KMS-11 (cell line): ENCODE measurements around the gene LIPN.

Source experiments
- H2AFZ ChIP-seq: fragments of 200-600 bp; sonication (generic); 2 replicates; pipeline ENCODE4 v1.6.1; 2016; ENCODE audit warnings: antibody characterized with exemption, mixed run types, low read depth
- H3K27ac ChIP-seq: fragments of 200-600 bp; sonication (generic); 2 replicates; pipeline ENCODE4 v1.6.1; 2016; ENCODE audit warnings: mild to moderate bottlenecking, mixed run types
- H3K27me3 ChIP-seq: fragments of 200-600 bp; sonication (generic); 2 replicates; pipeline ENCODE4 v1.6.1; 2017; ENCODE audit warnings: mild to moderate bottlenecking, low read depth, mixed run types, moderate library complexity; ENCODE audit not compliant: insufficient read depth
- H3K36me3 ChIP-seq: fragments of 200-600 bp; sonication (generic); 2 replicates; pipeline ENCODE4 v1.6.1; 2017; ENCODE audit warnings: mild to moderate bottlenecking, mixed run types; ENCODE audit not compliant: insufficient read depth
- H3K4me1 ChIP-seq: fragments of 200-600 bp; sonication (generic); 2 replicates; pipeline ENCODE4 v1.6.1; 2016; ENCODE audit warnings: mild to moderate bottlenecking, low read depth, mixed run types; ENCODE audit not compliant: poor library complexity, severe bottlenecking
- H3K4me2 ChIP-seq: fragments of 200-600 bp; sonication (generic); 2 replicates; pipeline ENCODE4 v1.7.0; 2016; ENCODE audit warnings: mild to moderate bottlenecking, mixed run types
- H3K4me3 ChIP-seq: fragments of 200-600 bp; sonication (generic); IDR thresholded peaks from 2 replicates; pipeline ENCODE4 v1.6.1; 2017; ENCODE audit warnings: low read depth, low read length, mixed read lengths; ENCODE audit not compliant: insufficient read depth
- H3K79me2 ChIP-seq: fragments of 200-600 bp; sonication (generic); 2 replicates; pipeline ENCODE4 v1.6.1; 2016; ENCODE audit warnings: low read depth, mixed run types; ENCODE audit not compliant: insufficient read depth
- H3K9ac ChIP-seq: fragments of 200-600 bp; sonication (generic); 2 replicates; pipeline ENCODE4 v1.6.1; 2016; ENCODE audit warnings: mild to moderate bottlenecking, mixed run types
- H4K20me1 ChIP-seq: fragments of 200-600 bp; sonication (generic); 2 replicates; pipeline ENCODE4 v1.6.1; 2016; ENCODE audit warnings: mild to moderate bottlenecking, mixed run types; ENCODE audit not compliant: insufficient read depth
- TF ChIP-seq, protein P1 (sequence below): fragments of 200-600 bp; sonication (generic); conservative IDR thresholded peaks from 2 replicates; pipeline ENCODE4 v1.6.1; 2017; ENCODE audit warnings: low read depth, mild to moderate bottlenecking, antibody characterized with exemption, low read length, moderate library complexity, mixed read lengths

LIPN gene, protein sequence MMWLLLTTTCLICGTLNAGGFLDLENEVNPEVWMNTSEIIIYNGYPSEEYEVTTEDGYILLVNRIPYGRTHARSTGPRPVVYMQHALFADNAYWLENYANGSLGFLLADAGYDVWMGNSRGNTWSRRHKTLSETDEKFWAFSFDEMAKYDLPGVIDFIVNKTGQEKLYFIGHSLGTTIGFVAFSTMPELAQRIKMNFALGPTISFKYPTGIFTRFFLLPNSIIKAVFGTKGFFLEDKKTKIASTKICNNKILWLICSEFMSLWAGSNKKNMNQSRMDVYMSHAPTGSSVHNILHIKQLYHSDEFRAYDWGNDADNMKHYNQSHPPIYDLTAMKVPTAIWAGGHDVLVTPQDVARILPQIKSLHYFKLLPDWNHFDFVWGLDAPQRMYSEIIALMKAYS

DNA sequence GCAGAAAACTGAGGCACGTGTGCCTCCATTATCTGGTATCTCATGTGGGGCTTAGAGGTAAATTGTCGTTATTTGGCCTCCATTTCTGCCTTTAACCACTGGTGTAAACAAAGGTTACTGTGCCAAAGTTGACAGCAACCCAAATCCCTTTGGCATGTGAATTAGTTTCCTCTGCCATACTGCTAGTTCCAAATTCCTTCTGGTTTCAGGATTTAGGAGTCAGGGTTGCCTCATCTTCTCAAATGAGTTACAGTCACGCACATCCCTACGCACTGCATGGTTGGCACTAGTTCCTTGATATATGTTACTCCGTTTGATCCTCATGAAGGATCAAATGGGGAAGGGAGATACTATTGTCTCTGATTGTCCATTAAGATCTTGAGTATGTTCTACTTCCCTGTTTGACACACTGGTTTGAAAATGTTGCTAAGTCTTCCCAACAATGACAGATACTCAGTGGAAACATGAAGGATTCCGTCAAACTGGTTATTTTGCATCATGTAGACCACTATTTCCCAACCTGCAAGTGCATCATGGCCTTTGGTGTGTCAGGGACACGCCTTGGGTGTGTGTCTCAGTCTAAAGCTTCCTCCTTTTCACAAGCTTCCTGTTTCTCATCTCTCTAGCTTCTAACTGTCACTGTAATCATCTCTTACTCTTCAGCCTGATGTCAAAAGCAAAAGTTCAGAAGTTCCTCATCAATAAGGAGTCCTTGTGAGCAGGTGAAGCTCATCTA lies at the start of gene LIPN:
Gene LIPN, plus strand, starts transcription at position 655 of the 736 bp plus-strand sequence. CDS start 1,386 bp downstream, outside the sequence.
- Histone ChIP-seq H2AFZ (no peak within 1 kb of the TSS; the same call in 1 of the 2 replicates), H3K9ac (no peak within 1 kb of the TSS), H3K27ac (no peak within 1 kb of the TSS), H3K4me3 (no peak within 1 kb of the TSS), H3K4me1 (no peaks in the 10 kb centered on the region), H3K79me2 (no peaks in the 10 kb centered on the region), H3K4me2 (no peak within 1 kb of the TSS), H3K36me3 (no peaks in the 10 kb centered on the region), H3K27me3 (no peaks in the 10 kb centered on the region), H4K20me1 (no peaks in the 10 kb centered on the region)
- TF ChIP-seq, protein P1, sequence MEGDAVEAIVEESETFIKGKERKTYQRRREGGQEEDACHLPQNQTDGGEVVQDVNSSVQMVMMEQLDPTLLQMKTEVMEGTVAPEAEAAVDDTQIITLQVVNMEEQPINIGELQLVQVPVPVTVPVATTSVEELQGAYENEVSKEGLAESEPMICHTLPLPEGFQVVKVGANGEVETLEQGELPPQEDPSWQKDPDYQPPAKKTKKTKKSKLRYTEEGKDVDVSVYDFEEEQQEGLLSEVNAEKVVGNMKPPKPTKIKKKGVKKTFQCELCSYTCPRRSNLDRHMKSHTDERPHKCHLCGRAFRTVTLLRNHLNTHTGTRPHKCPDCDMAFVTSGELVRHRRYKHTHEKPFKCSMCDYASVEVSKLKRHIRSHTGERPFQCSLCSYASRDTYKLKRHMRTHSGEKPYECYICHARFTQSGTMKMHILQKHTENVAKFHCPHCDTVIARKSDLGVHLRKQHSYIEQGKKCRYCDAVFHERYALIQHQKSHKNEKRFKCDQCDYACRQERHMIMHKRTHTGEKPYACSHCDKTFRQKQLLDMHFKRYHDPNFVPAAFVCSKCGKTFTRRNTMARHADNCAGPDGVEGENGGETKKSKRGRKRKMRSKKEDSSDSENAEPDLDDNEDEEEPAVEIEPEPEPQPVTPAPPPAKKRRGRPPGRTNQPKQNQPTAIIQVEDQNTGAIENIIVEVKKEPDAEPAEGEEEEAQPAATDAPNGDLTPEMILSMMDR = no peak

DNA sequence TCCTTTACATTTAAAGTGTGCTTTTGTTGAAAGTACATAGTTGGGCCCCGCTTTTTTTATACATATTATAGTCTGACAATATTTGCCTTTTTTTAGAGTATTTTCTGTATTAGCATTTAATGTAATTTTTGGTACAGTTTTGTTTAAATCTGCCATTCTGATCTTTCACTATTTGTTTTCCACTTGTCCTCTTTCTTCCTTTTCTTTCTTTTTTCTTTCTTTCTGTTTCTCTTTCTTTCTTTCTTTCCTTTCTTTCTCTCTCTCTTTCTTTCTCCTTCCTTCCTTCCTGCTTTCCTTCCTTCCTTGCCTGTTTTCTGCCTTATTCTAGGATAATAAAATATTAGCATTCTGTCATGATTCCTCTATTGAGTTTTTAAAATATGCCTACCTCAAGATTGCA lies 44.3 kb upstream of the LIPN start:
- H3K4me2 ChIP-seq = no peak overlapping the region
- H3K79me2 ChIP-seq = no peaks in the 10 kb centered on the region
- no peaks in the 10 kb centered on the region for H3K4me1 ChIP-seq
- no peak overlapping the region for H3K9ac ChIP-seq
- TF ChIP-seq, protein P1 = no peak
- H3K27ac ChIP-seq = no peak overlapping the region
- no peak overlapping the region for H2AFZ ChIP-seq
- H3K4me3 ChIP-seq = no peak overlapping the region
- no peaks in the 10 kb centered on the region for H3K27me3 ChIP-seq
- no peaks in the 10 kb centered on the region for H4K20me1 ChIP-seq
- H3K36me3 ChIP-seq = no peaks in the 10 kb centered on the region

DNA sequence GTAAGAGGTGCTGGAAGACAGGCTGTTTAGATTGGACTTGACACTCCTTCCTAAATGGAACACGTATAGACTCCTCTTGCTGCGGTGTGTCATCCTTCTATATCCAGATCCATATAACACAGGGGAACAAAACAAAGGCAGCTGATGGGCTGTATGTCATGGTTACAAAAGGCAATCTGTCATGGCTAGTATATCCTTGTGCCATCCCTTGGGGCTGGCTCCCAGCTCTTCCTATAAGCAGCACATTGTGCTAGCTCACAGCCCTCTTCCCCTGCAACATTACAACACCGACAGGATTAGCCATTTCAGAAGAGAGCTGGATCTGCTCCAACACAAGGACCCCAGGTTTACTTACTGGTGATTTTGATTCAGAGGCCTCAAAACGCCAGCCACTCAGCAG lies 38.4 kb upstream of the LIPN start:
- no peak overlapping the region for H2AFZ ChIP-seq
- H3K27ac ChIP-seq = no peak overlapping the region
- TF ChIP-seq, protein P1 = no peak
- no peaks in the 10 kb centered on the region for H3K36me3 ChIP-seq
- no peaks in the 10 kb centered on the region for H4K20me1 ChIP-seq
- no peak overlapping the region for H3K4me3 ChIP-seq
- H3K27me3 ChIP-seq = no peaks in the 10 kb centered on the region
- no peaks in the 10 kb centered on the region for H3K79me2 ChIP-seq
- no peak overlapping the region for H3K9ac ChIP-seq
- H3K4me1 ChIP-seq = no peaks in the 10 kb centered on the region
- H3K4me2 ChIP-seq = no peak overlapping the region

DNA sequence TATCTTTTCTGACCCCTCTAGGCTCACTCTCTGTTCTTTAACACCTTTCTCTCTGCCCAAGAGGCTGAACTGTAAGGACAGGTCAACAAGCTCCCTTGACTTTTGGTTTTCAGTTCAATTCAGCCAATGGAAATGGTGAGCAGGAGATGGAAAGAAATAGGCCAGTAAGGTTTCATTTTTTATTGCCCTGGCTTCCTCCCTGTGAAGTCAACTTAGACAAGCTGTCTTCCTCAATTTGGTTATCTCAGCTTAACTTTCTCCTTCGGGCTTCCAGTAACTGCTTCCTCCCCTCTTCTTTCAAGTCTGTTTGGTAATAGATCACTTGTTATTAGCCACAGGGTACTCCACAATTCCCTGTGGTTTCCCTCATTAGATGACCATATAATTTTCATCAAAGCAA lies 34.0 kb upstream of the LIPN start:
- Histone ChIP-seq H3K79me2 (no peaks in the 10 kb centered on the region), H3K4me3 (no peak overlapping the region), H3K4me2 (0 out of 2 replicates have a peak overlapping the region, but pooled peaks have one; percentile 12), H3K36me3 (no peaks in the 10 kb centered on the region), H3K4me1 (no peaks in the 10 kb centered on the region), H3K9ac (no peak overlapping the region), H3K27ac (no peak overlapping the region), H3K27me3 (no peaks in the 10 kb centered on the region), H2AFZ (0 out of 2 replicates have a peak overlapping the region, but pooled peaks have one; percentile 7), H4K20me1 (no peaks in the 10 kb centered on the region)
- TF ChIP-seq, protein P1 = no peak
